Fibroblast of skin of left quadriceps (primary cell): Measurements from ENCODE around the gene DPM3.
A peak's percentile ranks its signal among the peaks of the same experiment; 100 is the strongest.
"Not testable (repeated sequence)": the region's sequence is repeated elsewhere in the genome, so short reads cannot be mapped to it uniquely, and the experiment has no call there.

Experiments used
- DNase-seq, 2 experiments: peaks; one replicate each; pipeline ENCODE4 v3.0.0-alpha.2; 2013; ENCODE audit warnings: low read depth in 2 of 2

Gene DPM3, protein sequence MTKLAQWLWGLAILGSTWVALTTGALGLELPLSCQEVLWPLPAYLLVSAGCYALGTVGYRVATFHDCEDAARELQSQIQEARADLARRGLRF

GRCh38 chr1:155139895-155140629 lies at the start of gene DPM3:
TSS of gene DPM3 (minus strand) at chr1:155140531. CDS start at chr1:155140240, 291 bp downstream.
- peak; percentile 29 to 33 for DNase-seq

DNA sequence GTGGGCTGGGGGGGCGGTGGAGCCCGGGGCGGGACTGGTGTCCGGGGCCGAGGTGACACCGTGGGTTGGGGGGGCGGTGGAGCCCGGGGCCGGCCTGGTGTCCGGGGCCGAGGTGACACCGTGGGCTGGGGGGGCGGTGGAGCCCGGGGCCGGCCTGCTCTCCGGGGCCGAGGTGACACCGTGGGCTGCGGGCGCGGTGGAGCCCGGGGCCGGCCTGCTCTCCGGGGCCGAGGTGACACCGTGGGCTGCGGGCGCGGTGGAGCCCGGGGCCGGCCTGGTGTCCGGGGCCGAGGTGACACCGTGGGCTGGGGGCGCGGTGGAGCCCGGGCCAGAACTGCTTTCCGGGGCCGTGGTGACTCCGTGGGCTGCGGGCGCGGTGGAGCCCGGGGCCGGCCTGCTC lies 49.6 kb upstream of the DPM3 start:
- DNase-seq, result not testable (repeated sequence)

DNA sequence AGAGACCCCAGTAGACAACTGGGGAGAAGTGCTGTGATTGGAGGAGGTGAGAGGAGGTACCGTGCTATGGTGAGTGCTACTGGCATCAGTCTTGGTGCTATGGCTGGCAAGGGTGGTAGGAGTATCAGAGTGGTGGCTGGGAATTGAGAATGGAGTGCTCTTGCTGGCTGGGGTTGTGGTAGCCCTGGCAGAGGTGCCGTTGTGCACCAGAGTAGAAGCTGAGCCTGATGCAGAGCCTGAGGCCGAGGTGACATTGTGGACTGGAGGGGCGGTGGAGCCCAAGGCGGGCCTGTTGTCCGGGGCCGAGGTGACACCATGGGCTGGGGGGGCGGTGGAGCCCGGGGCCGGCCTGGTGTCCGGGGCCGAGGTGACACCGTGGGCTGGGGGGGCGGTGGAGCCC lies 47.9 kb upstream of the DPM3 start:
- DNase-seq, result no peak

GRCh38 chr1:155187456-155187891 lies 47.1 kb upstream of the DPM3 start:
- no peak for DNase-seq

GRCh38 chr1:155186794-155187455 lies 46.6 kb upstream of the DPM3 start:
- no peak for DNase-seq

GRCh38 chr1:155186067-155186793 lies 45.9 kb upstream of the DPM3 start:
- no peak for DNase-seq

DNA sequence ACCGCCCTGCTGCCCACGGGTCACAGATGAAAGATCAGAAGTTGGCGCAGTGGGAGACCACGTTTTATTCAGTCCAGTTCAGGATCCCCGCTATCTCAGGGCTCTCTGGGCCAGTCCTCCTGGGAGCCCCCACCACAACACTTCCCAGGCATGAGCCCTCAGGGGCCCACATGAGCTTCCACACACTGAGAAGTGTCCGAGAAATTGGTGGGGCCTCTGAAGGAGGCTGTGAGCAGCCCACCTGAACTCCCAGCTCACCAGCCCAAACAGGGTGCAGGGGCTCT lies 45.4 kb upstream of the DPM3 start:
- no peak for DNase-seq

- no peak for DNase-seq
Observed at GRCh38 chr1:155184835-155185782, 44.8 kb upstream of the DPM3 start.

DNA sequence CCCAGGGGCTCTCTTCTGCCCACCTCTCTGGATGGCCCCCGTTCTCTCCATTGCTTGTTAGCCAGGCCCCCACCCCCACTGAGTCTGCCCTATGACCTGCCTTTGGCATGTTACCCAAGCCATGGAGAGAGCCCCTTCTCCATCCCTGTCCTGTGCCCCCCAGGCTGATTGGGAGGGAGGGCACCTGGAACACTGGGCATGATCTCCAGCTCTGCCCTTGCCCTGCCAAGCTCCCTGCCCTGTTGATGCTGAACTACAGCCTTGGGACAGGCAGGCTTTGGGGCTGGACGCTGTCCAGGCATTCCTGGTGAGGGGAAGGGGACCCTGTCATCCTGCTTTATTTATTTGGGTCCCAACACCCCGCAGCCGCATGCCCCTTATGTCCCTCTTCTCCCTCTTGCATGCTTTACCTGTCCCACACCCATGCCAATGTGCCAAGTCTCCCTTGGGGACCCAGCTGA lies 44.0 kb upstream of the DPM3 start:
- no peak for DNase-seq

DNA sequence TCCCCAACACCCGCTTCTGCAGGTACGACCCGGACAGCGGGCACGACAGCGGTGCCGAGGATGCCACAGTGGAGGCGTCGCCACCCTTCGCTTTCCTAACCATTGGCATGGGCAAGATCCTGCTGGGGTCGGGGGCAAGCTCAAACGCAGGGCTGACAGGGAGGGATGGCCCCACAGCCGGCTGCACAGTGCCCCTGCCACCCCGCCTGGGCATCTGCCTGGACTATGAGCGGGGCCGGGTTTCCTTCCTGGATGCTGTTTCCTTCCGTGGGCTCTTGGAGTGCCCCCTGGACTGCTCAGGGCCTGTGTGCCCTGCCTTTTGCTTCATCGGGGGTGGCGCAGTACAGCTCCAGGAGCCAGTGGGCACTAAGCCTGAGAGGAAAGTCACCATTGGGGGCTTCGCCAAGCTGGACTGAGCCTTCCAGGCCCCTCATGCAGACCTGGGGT lies 43.5 kb upstream of the DPM3 start:
- DNase-seq, result no peak

DNA sequence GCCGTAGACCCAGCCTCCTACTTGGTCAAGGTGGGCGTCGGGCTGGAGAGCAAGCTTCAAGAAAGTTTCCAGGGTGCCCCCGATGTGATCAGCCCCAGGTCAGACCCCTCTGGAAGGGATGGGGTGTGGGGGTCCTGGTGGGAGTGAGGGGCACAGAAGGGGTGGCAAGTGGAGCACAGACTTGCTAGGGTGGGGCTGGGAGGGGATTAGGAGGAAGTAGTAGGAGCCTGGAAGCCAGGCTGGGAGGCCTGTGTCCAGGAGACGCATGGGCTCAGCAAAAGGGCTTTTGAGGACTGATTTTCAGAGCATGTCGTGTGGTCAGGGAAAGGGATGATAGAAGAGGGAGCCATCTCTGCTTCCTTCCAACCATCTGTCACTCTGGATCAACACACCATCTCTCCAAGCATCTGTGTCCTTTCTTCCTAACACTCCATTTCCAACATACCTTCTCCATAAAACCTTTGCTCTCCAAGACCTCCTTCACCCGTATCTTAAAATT lies 41.8 kb upstream of the DPM3 start:
- no peak for DNase-seq

GRCh38 chr1:155181371-155182051 lies 41.2 kb upstream of the DPM3 start:
- no peak for DNase-seq

DNA sequence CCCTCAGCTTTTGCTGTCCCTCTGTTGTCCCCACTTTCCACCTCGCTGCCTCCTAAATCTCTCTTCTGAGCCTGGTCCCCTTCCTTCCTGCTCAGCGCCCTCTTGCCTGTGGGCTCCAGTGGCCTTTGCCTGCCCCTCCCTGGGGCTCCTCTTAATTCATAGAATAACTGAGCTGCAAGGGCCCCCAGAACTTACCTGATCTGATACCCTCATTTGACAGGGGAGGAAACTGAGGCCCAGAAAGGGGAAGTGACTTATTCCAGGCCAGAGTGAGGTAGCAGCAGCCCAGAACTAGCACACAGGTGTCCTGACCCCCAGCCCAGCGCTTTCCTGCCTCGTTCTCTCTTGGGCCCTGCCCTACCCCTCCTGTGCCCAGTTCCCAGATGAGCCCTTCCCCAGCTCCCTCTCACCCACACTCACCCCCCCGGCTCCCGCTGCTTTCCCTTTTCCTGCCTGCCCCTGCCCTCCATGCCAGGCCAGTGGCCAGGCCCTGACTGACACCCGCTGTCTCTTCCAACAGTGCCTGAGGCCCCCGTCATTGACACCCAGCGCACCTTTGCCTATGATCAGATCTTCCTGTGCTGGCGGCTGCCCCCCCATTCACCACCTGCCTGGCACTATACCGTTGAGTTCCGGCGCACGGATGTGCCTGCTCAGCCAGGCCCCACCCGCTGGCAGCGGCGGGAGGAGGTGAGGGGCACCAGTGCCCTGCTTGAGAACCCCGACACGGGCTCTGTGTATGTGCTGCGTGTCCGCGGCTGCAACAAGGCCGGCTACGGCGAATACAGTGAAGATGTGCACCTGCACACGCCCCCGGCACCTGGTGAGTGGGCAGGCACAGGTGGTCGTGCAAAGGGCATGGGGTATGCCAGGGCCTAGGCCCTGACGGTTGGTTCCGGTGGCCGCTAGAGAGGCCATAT lies 39.0 kb upstream of the DPM3 start:
- DNase-seq, result no peak

GRCh38 chr1:155178441-155179111 lies 38.2 kb upstream of the DPM3 start:
- no peak for DNase-seq

GRCh38 chr1:155177918-155178281 lies 37.6 kb upstream of the DPM3 start:
- no peak for DNase-seq

GRCh38 chr1:155177192-155177917 lies 37.0 kb upstream of the DPM3 start:
- no peak for DNase-seq

DNA sequence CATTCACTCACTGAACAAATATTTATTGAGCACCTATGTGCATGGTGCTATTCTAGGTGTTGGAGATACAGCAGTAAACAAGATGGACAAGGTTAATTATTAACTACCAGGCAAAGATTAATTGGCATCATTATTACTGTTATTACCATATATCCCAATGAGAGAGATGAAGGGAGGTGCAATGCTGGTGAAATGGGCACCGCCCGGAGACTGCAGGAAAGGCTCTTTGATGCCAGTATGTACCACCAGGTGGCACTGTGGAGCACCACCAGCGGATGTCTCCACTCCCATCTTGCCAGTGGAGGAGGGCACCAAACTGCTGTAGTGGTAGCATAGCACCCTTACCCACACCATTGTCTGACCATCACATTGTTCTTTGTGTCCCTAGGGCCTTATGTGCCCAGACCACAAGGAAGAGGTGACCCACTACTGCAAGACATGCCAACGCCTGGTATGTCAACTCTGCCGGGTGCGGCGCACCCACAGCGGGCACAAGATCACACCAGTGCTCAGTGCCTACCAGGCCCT lies 36.3 kb upstream of the DPM3 start:
- DNase-seq, result peak in 1 of 2 experiments; percentile 34

DNA sequence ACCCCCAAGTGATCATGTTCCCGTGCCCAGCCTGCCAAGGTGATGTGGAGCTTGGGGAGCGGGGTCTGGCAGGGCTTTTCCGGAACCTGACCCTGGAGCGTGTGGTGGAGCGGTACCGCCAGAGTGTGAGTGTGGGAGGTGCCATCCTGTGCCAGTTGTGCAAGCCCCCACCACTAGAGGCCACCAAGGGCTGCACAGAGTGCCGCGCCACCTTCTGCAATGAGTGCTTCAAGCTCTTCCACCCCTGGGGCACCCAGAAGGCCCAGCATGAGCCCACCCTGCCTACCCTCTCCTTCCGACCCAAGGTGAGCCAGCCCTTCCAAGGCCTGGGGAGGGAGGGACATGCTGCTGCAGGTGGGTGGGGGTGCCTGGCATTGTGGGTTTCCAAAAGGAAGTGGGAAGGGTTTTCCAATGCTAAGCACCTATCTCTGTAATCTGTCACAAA lies 35.6 kb upstream of the DPM3 start:
- DNase-seq, result no peak
